IMR-90 (cell line): Measurements from ENCODE around the gene MS4A15. TPM values are rescaled to one million over a fixed set of nuclear protein-coding genes. Genes with fewer than 3 reads are reported as not detected.

Experiments used
- ATAC-seq: fragments of 200-7000 bp; cut with Tn5 transposase; 2 replicates; pipeline ENCODE4 v1.9.1; 2020; ENCODE audit warnings: low read depth, mild to moderate bottlenecking, moderate library complexity
- BruUV-seq: library from RNA; stranded (reverse); fragments of 400-500 nt; replicated peaks from 2 replicates; lab custom pipeline; 2021; lab: Mats Ljungman, UMichigan
- CTCF ChIA-PET: fragments of 300-600 bp; formaldehyde crosslinking; extraction: SDS; loops from one replicate; lab custom pipeline; 2021; ENCODE audit warnings: antibody characterized with exemption; lab: Yijun Ruan, JAX
- POLR2A ChIA-PET: fragments of 300-600 bp; sonication (Branson Sonifier 250); formaldehyde crosslinking; loops from one replicate; lab custom pipeline; 2022; ENCODE audit warnings: antibody characterized with exemption; ENCODE audit not compliant: unreplicated experiment; lab: Charles Lee
- DNase-seq: peaks from one replicate; pipeline ENCODE4 v3.0.0; 2013
- H2AFZ ChIP-seq: replicated peaks from 2 replicates; pipeline ENCODE3; 2013; ENCODE audit warnings: low read length, mild to moderate bottlenecking; ENCODE audit not compliant: poor library complexity
- H2AK5ac ChIP-seq: 2 replicates; pipeline ENCODE4 v1.6.1; 2013; ENCODE audit warnings: low read depth, low read length, inconsistent platforms
- H2AK9ac ChIP-seq: replicated peaks from 2 replicates; pipeline ENCODE3; 2013; ENCODE audit warnings: mild to moderate bottlenecking, low read depth, low read length, moderate library complexity; ENCODE audit not compliant: poor library complexity
- H2BK120ac ChIP-seq: 2 replicates; pipeline ENCODE4 v1.6.1; 2013; ENCODE audit warnings: low read depth, low read length, inconsistent platforms
- H2BK15ac ChIP-seq: 3 replicates; pipeline ENCODE4 v1.6.1; 2013; ENCODE audit warnings: low read depth, low read length, inconsistent platforms
- H2BK20ac ChIP-seq: 2 replicates; pipeline ENCODE4 v1.6.1; 2013; ENCODE audit warnings: low read depth, mild to moderate bottlenecking, inconsistent platforms, low read length, moderate library complexity
- H2BK5ac ChIP-seq: 2 replicates; pipeline ENCODE4 v1.6.1; 2013; ENCODE audit warnings: mild to moderate bottlenecking, low read depth, low read length, inconsistent platforms; ENCODE audit not compliant: poor library complexity, severe bottlenecking
- H3K14ac ChIP-seq: replicated peaks from 2 replicates; pipeline ENCODE4 v1.6.1; 2013; ENCODE audit warnings: low read depth, low read length, inconsistent platforms
- H3K18ac ChIP-seq: 2 replicates; pipeline ENCODE4 v1.6.1; 2013; ENCODE audit warnings: low read depth, low read length, control low read depth
- H3K23ac ChIP-seq: 2 replicates; pipeline ENCODE4 v1.6.1; 2013; ENCODE audit warnings: low read depth, low read length, inconsistent platforms
- H3K27ac ChIP-seq: 2 replicates; pipeline ENCODE4 v1.5.1; 2013; ENCODE audit warnings: mild to moderate bottlenecking, control low read depth, low read length; ENCODE audit not compliant: insufficient read depth
- H3K27me3 ChIP-seq: 2 replicates; pipeline ENCODE4 v1.6.1; 2013; ENCODE audit warnings: low read length; ENCODE audit not compliant: control insufficient read depth, insufficient read depth
- H3K36me3 ChIP-seq: 2 replicates; pipeline ENCODE4 v1.6.1; 2013; ENCODE audit warnings: low read length, mixed read lengths; ENCODE audit not compliant: control insufficient read depth, insufficient read depth
- H3K4ac ChIP-seq: 2 replicates; pipeline ENCODE4 v1.6.1; 2013; ENCODE audit warnings: low read depth, low read length, inconsistent platforms
- H3K4me1 ChIP-seq: 2 replicates; pipeline ENCODE4 v1.6.1; 2013; ENCODE audit warnings: low read length, mixed read lengths; ENCODE audit not compliant: control insufficient read depth, insufficient read depth
- H3K4me2 ChIP-seq: 2 replicates; pipeline ENCODE4 v1.6.1; 2013; ENCODE audit warnings: low read depth, mild to moderate bottlenecking, control low read depth, low read length, moderate library complexity
- H3K4me3 ChIP-seq: 2 replicates; pipeline ENCODE4 v1.5.1; 2013; ENCODE audit warnings: low read depth, mild to moderate bottlenecking, control low read depth, low read length, moderate library complexity; ENCODE audit not compliant: insufficient read depth
- H3K56ac ChIP-seq: 2 replicates; pipeline ENCODE4 v1.6.1; 2013; ENCODE audit warnings: low read length, inconsistent platforms; ENCODE audit not compliant: insufficient read depth; ENCODE audit errors: extremely low read depth
- H3K79me1 ChIP-seq, 2 experiments: 2 replicates each; pipeline ENCODE4 v1.6.1; 2013; ENCODE audit warnings: low read length in 2 of 2, inconsistent platforms in 1 of 2, low read depth in 1 of 2
- H3K9ac ChIP-seq: 2 replicates; pipeline ENCODE4 v1.6.1; 2013; ENCODE audit warnings: low read depth, low read length, control low read depth
- H3K9me1 ChIP-seq: 2 replicates; pipeline ENCODE4 v1.6.1; 2013; ENCODE audit warnings: low read length, inconsistent platforms; ENCODE audit not compliant: insufficient read depth
- H3K9me3 ChIP-seq: 2 replicates; pipeline ENCODE4 v1.6.1; 2013; ENCODE audit warnings: low read length; ENCODE audit not compliant: control insufficient read depth, insufficient read depth
- H4K20me1 ChIP-seq: 2 replicates; pipeline ENCODE4 v1.6.1; 2013; ENCODE audit warnings: low read length, inconsistent platforms; ENCODE audit not compliant: insufficient read depth
- H4K5ac ChIP-seq: 2 replicates; pipeline ENCODE4 v1.6.1; 2013; ENCODE audit warnings: mild to moderate bottlenecking, low read depth, low read length, control low read depth
- H4K8ac ChIP-seq, 2 experiments: 2 replicates each; pipeline ENCODE4 v1.6.1; 2013; ENCODE audit warnings: low read depth in 2 of 2, low read length in 2 of 2, control low read depth in 1 of 2, inconsistent platforms in 1 of 2
- H4K91ac ChIP-seq: 2 replicates; pipeline ENCODE4 v1.6.1; 2013; ENCODE audit warnings: low read depth, low read length, inconsistent platforms; ENCODE audit not compliant: insufficient read depth
- CHD1 ChIP-seq: IDR thresholded peaks from 2 replicates; pipeline ENCODE4 v1.6.1; 2012; ENCODE audit warnings: low read depth, low read length, improper control_type of control experiment
- MAFK ChIP-seq: IDR thresholded peaks from 2 replicates; pipeline ENCODE4 v1.6.1; 2012; ENCODE audit warnings: low read depth, low read length, improper control_type of control experiment
- MAZ ChIP-seq: IDR thresholded peaks from 2 replicates; pipeline ENCODE4 v1.6.1; 2012; ENCODE audit warnings: low read depth, mild to moderate bottlenecking, low read length, improper control_type of control experiment, moderate library complexity, borderline replicate concordance
- MXI1 ChIP-seq: IDR thresholded peaks from 2 replicates; pipeline ENCODE4 v1.6.1; 2012; ENCODE audit warnings: low read depth, mild to moderate bottlenecking, low read length, moderate library complexity, borderline replicate concordance
- NFE2L2 ChIP-seq: fragments of 150-350 bp; IDR thresholded peaks from 2 replicates; pipeline ENCODE4 v1.6.1; 2016; ENCODE audit warnings: low read depth, mild to moderate bottlenecking, low read length
- POLR2A ChIP-seq: IDR thresholded peaks from 2 replicates; pipeline ENCODE4 v1.6.1; 2012; ENCODE audit warnings: mild to moderate bottlenecking, low read depth, low read length
- RAD21 ChIP-seq: IDR thresholded peaks from 2 replicates; pipeline ENCODE4 v1.6.1; 2012; ENCODE audit warnings: low read length, improper control_type of control experiment
- RCOR1 ChIP-seq: IDR thresholded peaks from 2 replicates; pipeline ENCODE4 v1.6.1; 2012; ENCODE audit warnings: mild to moderate bottlenecking, low read length, improper control_type of control experiment; ENCODE audit not compliant: insufficient replicate concordance
- SMC3 ChIP-seq: fragments of 150-350 bp; IDR thresholded peaks from 2 replicates; pipeline ENCODE4 v1.6.1; 2016; ENCODE audit warnings: low read depth, mild to moderate bottlenecking, antibody characterized with exemption, low read length, moderate library complexity
- WGBS, 2 experiments: methylation state at CpG; one replicate each; pipeline versions ENCODE4 v1.1.5 to v1.1.7; 2013; ENCODE audit warnings: missing lambda C conversion rate in 2 of 2; ENCODE audit not compliant: insufficient read length in 1 of 2; ENCODE audit errors: extremely low coverage in 2 of 2; 5-methylcytosine and 5-hydroxymethylcytosine counted together
- dilution Hi-C: fragments of 300-500 bp; cut with HindIII; formaldehyde crosslinking; loops from one replicate; pipeline ENCODE4 v1.14.3; 2018; ENCODE audit warnings: low sequenced_read_pairs; ENCODE audit not compliant: unreplicated experiment
- in situ Hi-C: fragments of 300-500 bp; cut with MboI; formaldehyde crosslinking; loops from 3 replicates; pipeline ENCODE4 v1.14.3; 2019; ENCODE audit warnings: low sequenced_read_pairs, inconsistent platforms, mixed read lengths
- intact Hi-C: fragments of 100-400 bp; cut with micrococcal nuclease; formaldehyde crosslinking; loops from 2 replicates; pipeline ENCODE4 v1.10.0; 2022
- polyA plus RNA-seq, 3 experiments: library from polyadenylated mRNA; depleted of rRNA; stranded (reverse); fragments of >200 nt; gene quantifications; 2 replicates each; pipeline ENCODE4 v1.2.3, GENCODE V29; 2012; ENCODE audit warnings: low replicate concordance in 1 of 3
- total RNA-seq: library from RNA; depleted of rRNA; stranded (reverse); fragments of >200 nt; gene quantifications from 2 replicates; pipeline ENCODE4 v1.2.3, GENCODE V29; 2012
- TF ChIP-seq, protein P1 (sequence below): fragments of 150-350 bp; IDR thresholded peaks from 2 replicates; pipeline ENCODE4 v1.6.1; 2016; ENCODE audit warnings: low read depth, mild to moderate bottlenecking, low read length, moderate library complexity, borderline replicate concordance
- TF ChIP-seq, protein P2 (sequence below): conservative IDR thresholded peaks from 2 replicates; pipeline ENCODE4 v1.5.1; 2012; ENCODE audit warnings: mild to moderate bottlenecking, low read depth, low read length, improper control_type of control experiment

Gene MS4A15
- total and polyA plus RNA-seq, 2 of the 4 experiments (the other 2 are of a cell fraction): not detected

DNA sequence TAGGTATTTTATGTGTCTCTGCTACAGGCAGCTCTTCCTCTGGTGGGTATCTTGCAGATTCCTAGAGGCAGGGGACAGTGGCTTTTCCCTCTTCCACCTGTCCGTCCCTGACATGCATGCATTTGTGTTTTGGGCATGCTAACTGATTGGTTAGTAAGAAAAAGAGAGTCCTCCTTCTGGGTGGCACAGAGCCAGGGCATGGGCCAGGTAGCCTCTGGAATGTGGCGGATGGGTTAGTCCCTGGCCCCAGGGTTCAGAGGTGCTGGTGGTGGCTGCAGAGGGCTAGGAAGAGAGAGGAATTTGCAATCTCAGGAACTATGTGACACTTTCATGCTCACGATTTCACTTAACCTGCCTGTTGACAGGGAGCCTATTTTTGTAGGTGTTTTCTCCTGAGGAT lies 5.8 kb upstream of the MS4A15 start:
- Histone ChIP-seq H3K56ac (no peak overlapping the region), H4K8ac (no peak overlapping the region), H2AK9ac (no peak overlapping the region), H3K14ac (no peak overlapping the region), H3K36me3 (no peaks in the 10 kb centered on the region), H3K9me3 (0 out of 2 replicates have a peak, but pooled peaks cover 2% of the 10 kb centered on the region), H3K4me2 (no peak overlapping the region), H3K18ac (no peak overlapping the region), H2BK120ac (no peak overlapping the region), H3K4ac (no peak overlapping the region), H3K27me3 (no peaks in the 10 kb centered on the region), H3K9me1 (no peaks in the 10 kb centered on the region), H3K27ac (no peak overlapping the region), H4K20me1 (no peaks in the 10 kb centered on the region), H2AFZ (no peak overlapping the region), H4K91ac (no peak overlapping the region), H3K23ac (no peak overlapping the region), H2BK15ac (no peak overlapping the region), H3K4me1 (no peaks in the 10 kb centered on the region), H2BK20ac (no peak overlapping the region), H4K5ac (no peak overlapping the region), H3K79me1 (no peaks in the 10 kb centered on the region), H3K4me3 (no peak overlapping the region), H2AK5ac (no peak overlapping the region), H3K9ac (no peak overlapping the region), H2BK5ac (no peak overlapping the region)
- in situ Hi-C loops (no loop called here), dilution Hi-C loops (no loop called here), intact Hi-C loops (no loop called here)
- ChIA-PET POLR2A (no interaction called here), CTCF (no interaction called here)
- BruUV-seq: no TSS peak
- DNase-seq: no peak
- no peak for ATAC-seq
- no peak for TF ChIP-seq RAD21
- TF ChIP-seq CHD1: no peak
- no peak for TF ChIP-seq POLR2A
- TF ChIP-seq SMC3: no peak
- no peak for TF ChIP-seq MAZ
- TF ChIP-seq MXI1: no peak
- no peak for TF ChIP-seq NFE2L2
- no peak for TF ChIP-seq MAFK
- TF ChIP-seq, protein P1, sequence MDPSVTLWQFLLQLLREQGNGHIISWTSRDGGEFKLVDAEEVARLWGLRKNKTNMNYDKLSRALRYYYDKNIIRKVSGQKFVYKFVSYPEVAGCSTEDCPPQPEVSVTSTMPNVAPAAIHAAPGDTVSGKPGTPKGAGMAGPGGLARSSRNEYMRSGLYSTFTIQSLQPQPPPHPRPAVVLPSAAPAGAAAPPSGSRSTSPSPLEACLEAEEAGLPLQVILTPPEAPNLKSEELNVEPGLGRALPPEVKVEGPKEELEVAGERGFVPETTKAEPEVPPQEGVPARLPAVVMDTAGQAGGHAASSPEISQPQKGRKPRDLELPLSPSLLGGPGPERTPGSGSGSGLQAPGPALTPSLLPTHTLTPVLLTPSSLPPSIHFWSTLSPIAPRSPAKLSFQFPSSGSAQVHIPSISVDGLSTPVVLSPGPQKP: no peak
- TF ChIP-seq, protein P2, sequence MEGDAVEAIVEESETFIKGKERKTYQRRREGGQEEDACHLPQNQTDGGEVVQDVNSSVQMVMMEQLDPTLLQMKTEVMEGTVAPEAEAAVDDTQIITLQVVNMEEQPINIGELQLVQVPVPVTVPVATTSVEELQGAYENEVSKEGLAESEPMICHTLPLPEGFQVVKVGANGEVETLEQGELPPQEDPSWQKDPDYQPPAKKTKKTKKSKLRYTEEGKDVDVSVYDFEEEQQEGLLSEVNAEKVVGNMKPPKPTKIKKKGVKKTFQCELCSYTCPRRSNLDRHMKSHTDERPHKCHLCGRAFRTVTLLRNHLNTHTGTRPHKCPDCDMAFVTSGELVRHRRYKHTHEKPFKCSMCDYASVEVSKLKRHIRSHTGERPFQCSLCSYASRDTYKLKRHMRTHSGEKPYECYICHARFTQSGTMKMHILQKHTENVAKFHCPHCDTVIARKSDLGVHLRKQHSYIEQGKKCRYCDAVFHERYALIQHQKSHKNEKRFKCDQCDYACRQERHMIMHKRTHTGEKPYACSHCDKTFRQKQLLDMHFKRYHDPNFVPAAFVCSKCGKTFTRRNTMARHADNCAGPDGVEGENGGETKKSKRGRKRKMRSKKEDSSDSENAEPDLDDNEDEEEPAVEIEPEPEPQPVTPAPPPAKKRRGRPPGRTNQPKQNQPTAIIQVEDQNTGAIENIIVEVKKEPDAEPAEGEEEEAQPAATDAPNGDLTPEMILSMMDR: no peak
- no peak for TF ChIP-seq RCOR1
- WGBS, 2 experiments: 80% methylated on average over 1 of the region's 3 CpGs; no CpG with 5 or more reads in 1 of the 2 experiments
